IPS-18a (cell line): ENCODE data around the gene NPVF.

Source experiments
- H3K27ac ChIP-seq: one replicate; pipeline ENCODE4 v1.5.1; 2013; ENCODE audit warnings: low read length
- H3K27me3 ChIP-seq: one replicate; pipeline ENCODE4 v1.6.1; 2013; ENCODE audit warnings: mild to moderate bottlenecking, low read length; ENCODE audit not compliant: control insufficient read depth, insufficient read depth
- H3K36me3 ChIP-seq: one replicate; pipeline ENCODE4 v1.6.1; 2013; ENCODE audit warnings: low read depth, low read length; ENCODE audit not compliant: control insufficient read depth
- H3K4me1 ChIP-seq: one replicate; pipeline ENCODE4 v1.6.1; 2013; ENCODE audit warnings: low read depth, low read length; ENCODE audit not compliant: control insufficient read depth
- H3K4me3 ChIP-seq: one replicate; pipeline ENCODE4 v1.5.1; 2013; ENCODE audit warnings: low read length
- H3K9ac ChIP-seq: one replicate; pipeline ENCODE4 v1.6.1; 2013; ENCODE audit warnings: mild to moderate bottlenecking, low read length, moderate library complexity
- H3K9me3 ChIP-seq: one replicate; pipeline ENCODE4 v1.6.1; 2013; ENCODE audit warnings: low read depth, low read length; ENCODE audit not compliant: control insufficient read depth

NPVF gene

DNA sequence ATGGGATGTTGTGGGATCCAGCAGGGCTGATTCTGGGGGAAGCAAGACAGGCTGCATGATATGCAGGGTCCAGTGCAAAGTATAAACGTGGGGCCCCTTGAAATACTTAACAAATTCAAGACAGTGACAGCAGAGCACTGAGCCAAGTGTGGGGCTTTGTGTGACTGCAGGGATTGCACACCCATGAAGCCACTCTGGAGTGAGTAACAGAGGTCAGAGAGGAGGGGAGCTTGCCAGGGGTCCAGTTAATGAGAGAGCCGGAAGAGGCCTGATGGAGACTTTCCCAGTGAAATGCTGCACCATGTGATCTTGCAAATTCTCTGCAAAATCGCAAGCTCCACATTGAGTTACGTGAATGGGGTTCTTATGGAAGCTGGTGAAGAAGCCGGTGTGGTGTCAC lies 5.6 kb downstream of the NPVF start:
- Histone ChIP-seq H3K36me3 (no peaks in the 10 kb centered on the region), H3K4me3 (no peak overlapping the region), H3K4me1 (no peaks in the 10 kb centered on the region), H3K27me3 (no peaks in the 10 kb centered on the region), H3K27ac (no peak overlapping the region), H3K9me3 (no peaks in the 10 kb centered on the region), H3K9ac (no peak overlapping the region)

DNA sequence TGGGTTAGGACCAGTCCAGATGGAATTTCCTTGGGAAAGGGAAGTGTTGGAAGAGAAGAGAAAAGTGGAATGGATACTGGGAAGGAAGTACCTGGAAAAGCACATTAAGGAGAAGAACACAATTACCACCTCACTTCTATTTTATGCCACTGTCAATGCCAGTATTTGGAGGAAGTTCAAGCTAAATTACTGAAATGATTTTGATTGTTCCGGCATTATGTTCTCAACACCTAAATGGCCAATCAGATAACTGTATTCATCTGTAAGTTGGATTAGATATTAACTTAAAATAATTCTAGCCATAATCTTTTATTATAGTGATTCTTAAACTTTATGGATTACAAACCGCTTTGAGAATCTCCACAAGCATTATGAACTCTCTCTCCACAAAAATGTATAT lies 7.3 kb downstream of the NPVF start:
- no peaks in the 10 kb centered on the region for H3K27me3 ChIP-seq

DNA sequence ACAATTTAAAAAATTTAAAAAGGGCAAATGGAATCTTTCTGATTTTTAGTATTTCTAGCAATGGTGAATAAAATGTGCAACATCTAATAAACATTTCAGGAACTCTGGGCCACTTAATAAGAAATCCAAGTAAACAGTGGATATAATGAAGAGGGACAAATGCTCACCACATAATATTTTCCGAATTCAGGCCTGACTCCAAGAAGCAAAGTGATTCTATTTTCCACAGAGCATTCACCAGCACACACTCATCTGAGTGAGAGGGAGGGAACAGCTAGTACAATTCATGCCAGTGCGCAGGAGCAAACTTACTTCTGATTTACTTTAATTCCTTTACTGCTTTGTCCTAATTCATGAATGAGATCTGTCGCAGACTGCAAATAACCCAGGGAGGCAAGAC lies 10.1 kb downstream of the NPVF start:
- peaks cover 5% of the 10 kb centered on the region for H3K4me1 ChIP-seq
- H3K4me3 ChIP-seq: no peak overlapping the region
- no peaks in the 10 kb centered on the region for H3K9me3 ChIP-seq
- H3K9ac ChIP-seq: no peak overlapping the region
- no peaks in the 10 kb centered on the region for H3K36me3 ChIP-seq
- no peaks in the 10 kb centered on the region for H3K27me3 ChIP-seq
- H3K27ac ChIP-seq: no peak overlapping the region

More for the DNA sequence above, 7.3 kb downstream of the NPVF start:
- Histone ChIP-seq H3K4me1 (peaks cover 3% of the 10 kb centered on the region), H3K9me3 (no peaks in the 10 kb centered on the region), H3K27ac (no peak overlapping the region), H3K36me3 (no peaks in the 10 kb centered on the region), H3K4me3 (no peak overlapping the region), H3K9ac (no peak overlapping the region)

DNA sequence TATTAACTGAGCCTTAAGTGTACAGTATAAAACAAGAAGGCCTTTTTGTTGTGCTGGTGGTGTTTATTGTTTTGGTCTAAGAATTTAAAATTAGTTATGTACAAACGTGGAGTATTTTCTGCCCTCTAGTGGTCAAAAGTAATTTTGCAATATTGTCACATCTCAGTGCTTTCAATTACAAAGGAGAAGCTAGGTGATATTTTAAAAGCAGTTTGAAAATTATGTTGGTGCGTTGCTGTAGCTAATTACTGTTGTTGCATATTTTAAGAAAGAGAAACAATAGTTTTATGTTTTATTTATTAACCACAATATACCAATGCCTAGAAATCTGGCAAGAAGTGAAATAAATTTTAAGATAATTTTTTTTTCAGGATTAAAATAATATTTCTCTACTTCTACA lies 11.4 kb downstream of the NPVF start:
- H3K9me3 ChIP-seq: no peaks in the 10 kb centered on the region
- no peak overlapping the region for H3K4me3 ChIP-seq
- H3K4me1 ChIP-seq: peaks cover 5% of the 10 kb centered on the region
- H3K27ac ChIP-seq: no peak overlapping the region
- no peak overlapping the region for H3K9ac ChIP-seq
- H3K36me3 ChIP-seq: no peaks in the 10 kb centered on the region
- H3K27me3 ChIP-seq: no peaks in the 10 kb centered on the region

DNA sequence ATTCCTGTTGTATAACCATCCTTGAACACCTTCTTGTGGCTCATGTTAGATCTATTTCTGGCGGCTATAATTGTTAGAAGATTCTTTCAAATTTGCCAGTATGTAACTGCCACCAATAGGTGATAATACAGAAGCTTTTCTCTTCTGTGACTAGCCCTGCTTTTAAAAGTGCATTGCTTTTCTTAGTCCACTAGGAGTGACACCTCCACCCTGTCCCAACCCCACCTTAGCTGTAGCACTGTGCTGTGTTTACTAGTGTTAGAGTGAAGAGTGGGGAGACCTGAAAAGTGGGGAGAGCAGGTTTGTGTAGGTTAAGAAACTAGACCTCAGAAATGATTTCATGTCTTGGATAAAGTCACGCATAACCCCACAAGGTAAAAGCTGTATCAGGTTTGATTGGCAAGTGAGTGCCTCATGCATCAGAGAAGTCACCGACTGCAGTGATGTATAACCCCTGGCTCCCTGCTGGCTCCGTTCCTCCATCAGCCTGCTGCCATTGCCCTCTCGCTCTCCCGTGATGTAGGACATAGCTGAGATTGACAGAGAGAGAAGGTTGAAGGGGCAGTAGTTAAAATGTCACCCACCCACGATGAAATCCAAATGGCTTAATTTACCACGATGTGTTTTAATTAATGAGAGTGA lies 12.5 kb downstream of the NPVF start:
- Histone ChIP-seq H3K9me3 (no peaks in the 10 kb centered on the region), H3K9ac (no peak overlapping the region), H3K27ac (no peak overlapping the region)

DNA sequence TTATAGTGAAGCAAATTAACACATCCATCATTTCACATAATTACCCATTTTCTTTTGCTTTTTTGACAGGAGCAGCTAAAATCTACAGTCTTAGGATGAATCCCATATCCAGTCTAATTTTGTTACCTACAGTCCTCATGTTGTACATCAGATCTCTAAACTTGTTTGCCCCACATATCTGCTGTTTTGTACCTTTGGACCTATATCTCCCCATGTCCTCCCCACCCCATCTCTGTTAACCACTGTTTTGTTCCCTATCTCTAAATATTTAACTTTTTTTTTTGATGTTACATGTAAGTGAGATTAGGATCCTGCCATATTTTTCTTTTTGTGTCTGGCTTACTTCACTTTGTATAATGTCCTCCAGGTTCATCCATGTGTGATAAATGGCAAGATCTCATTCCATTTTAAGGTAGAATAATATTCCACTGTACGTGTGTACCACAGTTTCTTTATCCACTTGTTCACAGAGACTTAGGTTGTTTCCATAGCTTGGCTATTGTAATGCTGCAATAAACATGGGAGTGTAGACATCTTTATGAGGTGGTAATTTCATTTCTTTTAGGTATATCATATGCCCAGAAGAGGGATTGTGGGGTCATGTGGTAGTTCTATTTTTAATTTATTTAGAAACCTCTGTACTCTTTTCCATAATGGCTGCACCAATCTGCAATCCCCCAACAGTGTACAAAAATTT lies 19.6 kb downstream of the NPVF start:
- H3K36me3 ChIP-seq: no peaks in the 10 kb centered on the region
- H3K27me3 ChIP-seq: no peaks in the 10 kb centered on the region
- H3K27ac ChIP-seq: no peak overlapping the region
- no peaks in the 10 kb centered on the region for H3K4me1 ChIP-seq
- H3K9ac ChIP-seq: no peak overlapping the region
- H3K4me3 ChIP-seq: no peak overlapping the region
- peaks cover 7% of the 10 kb centered on the region for H3K9me3 ChIP-seq

More for the DNA sequence above, 12.5 kb downstream of the NPVF start:
- Histone ChIP-seq H3K4me1 (peaks cover 5% of the 10 kb centered on the region), H3K27me3 (no peaks in the 10 kb centered on the region), H3K4me3 (no peak overlapping the region), H3K36me3 (no peaks in the 10 kb centered on the region)

DNA sequence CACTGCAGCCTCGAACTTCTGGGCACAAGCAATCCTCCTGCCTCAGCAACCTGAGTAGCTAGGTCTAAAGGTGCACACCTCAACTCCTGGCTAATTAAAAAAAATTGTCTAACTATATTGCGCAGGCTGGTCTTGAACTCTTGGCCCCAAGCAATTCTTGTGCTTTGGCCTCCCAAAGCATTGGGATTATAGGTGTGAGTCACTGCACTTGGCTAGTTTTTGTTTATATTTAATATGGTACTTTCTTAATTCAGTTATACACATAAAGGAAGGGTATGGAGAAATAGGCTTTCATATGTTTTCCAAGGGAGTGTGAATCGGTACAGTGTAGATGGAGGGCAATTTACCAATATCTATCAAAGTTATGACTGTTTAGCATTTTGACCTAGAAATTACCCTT lies 20.4 kb downstream of the NPVF start:
- H3K36me3 ChIP-seq: no peaks in the 10 kb centered on the region
- H3K4me1 ChIP-seq: no peaks in the 10 kb centered on the region
- no peak overlapping the region for H3K9ac ChIP-seq
- no peak overlapping the region for H3K4me3 ChIP-seq
- peaks cover 7% of the 10 kb centered on the region for H3K9me3 ChIP-seq
- no peaks in the 10 kb centered on the region for H3K27me3 ChIP-seq
- H3K27ac ChIP-seq: no peak overlapping the region

DNA sequence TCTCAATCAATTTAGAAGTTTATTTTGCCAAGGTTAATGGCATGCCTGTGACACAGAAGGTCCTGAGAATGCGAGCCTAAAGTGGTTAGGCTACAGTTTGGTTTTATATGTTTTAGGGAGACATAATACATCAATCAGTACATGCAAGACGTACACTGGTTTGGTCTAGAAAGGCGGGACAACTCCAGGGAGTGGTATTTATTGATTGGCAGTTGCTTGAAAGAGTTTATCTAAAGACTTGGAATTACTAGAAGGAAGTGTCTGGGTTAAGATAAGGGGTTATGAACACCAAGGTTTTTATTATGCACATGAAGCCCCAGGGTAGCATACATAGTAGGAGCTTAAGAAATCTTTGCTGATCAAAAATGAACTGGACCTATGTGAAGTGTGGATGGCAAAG lies 21.5 kb downstream of the NPVF start:
- H3K4me3 ChIP-seq: no peak overlapping the region
- no peak overlapping the region for H3K9ac ChIP-seq
- H3K4me1 ChIP-seq: no peaks in the 10 kb centered on the region
- H3K27me3 ChIP-seq: no peaks in the 10 kb centered on the region
- no peaks in the 10 kb centered on the region for H3K36me3 ChIP-seq
- H3K27ac ChIP-seq: no peak overlapping the region
- H3K9me3 ChIP-seq: peaks cover 7% of the 10 kb centered on the region

DNA sequence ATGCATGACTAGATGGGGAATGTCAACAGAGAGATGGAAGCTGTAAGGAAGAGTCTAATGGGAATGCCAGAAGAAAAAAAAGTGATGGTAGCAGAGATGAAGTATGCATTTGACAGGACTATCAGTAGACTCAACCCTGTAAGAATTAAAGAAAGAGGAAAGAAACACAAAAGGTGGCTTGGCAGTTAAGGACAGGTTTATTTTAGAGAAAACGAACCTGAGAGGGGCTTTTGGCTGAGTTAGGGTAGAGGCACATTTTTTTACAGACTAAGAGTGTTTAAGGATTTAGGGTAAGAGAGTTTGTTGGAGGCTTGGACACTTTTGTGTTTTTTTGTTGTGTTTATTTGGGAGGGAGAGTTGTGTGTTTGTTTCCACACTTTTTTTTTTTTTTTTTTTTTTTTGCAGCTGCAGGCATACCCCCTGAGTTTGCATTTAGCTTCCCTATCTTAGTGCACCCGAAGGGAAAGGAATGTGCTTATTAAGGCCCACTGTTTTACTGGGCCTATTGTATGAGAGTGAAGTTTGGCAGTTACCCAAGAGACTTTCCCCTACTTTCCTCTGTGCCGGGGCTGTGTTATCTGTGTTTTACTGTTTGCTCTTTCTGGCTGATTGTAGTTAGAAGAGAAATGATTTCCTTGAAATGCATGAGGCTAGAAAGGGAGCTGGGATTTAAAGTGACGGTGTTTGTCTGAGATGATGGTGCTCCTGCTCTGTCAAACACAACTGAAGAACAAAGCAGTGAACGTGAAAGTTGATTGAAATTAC lies 32.0 kb downstream of the NPVF start:
- H3K9me3 ChIP-seq: peaks cover 3% of the 10 kb centered on the region
- no peak overlapping the region for H3K9ac ChIP-seq
- H3K27me3 ChIP-seq: no peaks in the 10 kb centered on the region
- no peak overlapping the region for H3K27ac ChIP-seq
- H3K36me3 ChIP-seq: no peaks in the 10 kb centered on the region
- no peak overlapping the region for H3K4me3 ChIP-seq
- H3K4me1 ChIP-seq: no peaks in the 10 kb centered on the region

DNA sequence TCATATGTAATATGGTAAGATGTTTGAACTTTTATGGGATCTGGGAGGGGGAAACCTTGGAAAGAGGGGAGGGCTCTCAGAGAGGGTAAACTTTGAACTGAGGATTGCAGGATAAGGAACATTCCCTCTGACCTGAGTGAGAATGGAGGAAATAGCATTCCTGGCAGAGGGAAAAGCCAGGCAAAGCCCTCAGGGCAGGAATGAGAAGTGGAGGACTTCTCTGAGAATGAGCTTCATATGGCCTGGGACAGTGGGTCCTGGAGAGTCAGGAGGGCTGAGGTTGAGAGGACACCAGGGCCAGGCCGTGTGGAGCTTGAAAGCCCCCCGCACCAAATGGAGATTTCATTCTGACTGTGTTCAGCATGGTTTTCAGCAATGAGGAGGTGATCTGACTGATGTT lies 34.2 kb downstream of the NPVF start:
- Histone ChIP-seq H3K27me3 (no peaks in the 10 kb centered on the region), H3K4me3 (no peak overlapping the region), H3K4me1 (no peaks in the 10 kb centered on the region), H3K27ac (no peak overlapping the region), H3K9me3 (peaks cover 3% of the 10 kb centered on the region), H3K9ac (no peak overlapping the region), H3K36me3 (no peaks in the 10 kb centered on the region)

DNA sequence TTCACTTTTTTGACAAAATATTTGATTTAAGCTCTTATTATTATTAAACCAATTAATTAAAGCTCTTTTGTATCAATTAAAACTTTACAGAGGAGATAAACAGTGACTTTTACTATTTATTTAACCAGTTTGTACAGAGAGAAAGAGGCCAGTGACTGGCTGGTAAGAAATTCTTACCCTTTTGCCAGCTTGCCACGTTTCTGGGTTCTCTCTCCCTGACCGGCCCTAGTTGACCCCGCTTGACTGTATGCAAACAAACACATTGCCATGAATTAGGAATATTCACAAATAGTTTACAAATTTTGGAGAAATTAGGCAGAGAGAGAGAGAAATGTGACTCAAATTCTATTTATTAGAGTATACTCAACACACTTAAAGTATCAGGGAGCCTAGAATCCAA lies 36.2 kb downstream of the NPVF start:
- Histone ChIP-seq H3K9me3 (peaks cover 3% of the 10 kb centered on the region), H3K4me3 (no peak overlapping the region), H3K4me1 (no peaks in the 10 kb centered on the region), H3K27me3 (no peaks in the 10 kb centered on the region), H3K36me3 (no peaks in the 10 kb centered on the region), H3K9ac (no peak overlapping the region), H3K27ac (no peak overlapping the region)
